Measurements from ENCODE around the gene ARHGAP31.
"Not testable (repeated sequence)": the region's sequence is repeated elsewhere in the genome, so short reads cannot be mapped to it uniquely, and the experiment has no call there.

Gene ARHGAP31

DNA sequence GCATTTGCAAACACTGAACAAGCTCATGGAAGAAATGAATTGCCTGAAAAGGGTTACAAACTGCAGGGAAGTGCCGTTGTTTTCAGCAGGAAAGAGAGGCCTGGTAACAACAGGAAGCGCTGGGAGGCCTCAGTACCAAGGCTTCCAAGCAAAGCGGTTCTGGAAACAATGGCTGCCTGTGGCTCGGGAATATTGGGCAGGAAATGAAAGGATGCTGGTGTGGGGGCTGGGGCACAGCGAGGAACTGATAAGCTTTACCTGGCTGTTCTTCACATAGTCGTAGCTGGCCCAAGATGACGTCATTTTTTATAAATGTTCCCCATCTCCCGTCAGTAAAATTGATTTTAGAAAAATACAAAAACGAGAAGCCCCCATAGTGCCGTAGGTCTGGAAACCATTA lies 55.9 kb downstream of the ARHGAP31 start:
- Mint-ChIP-seq H3K4me3 (no peak overlapping the region), H3K27ac (no peak overlapping the region), H3K36me3 (peaks cover 3% of the 10 kb centered on the region), H3K4me1 (peaks cover 48% of the 10 kb centered on the region), H3K9me3 (no peaks in the 10 kb centered on the region), H3K27me3 (no peaks in the 10 kb centered on the region)

- no peak overlapping the region for H3K27ac Mint-ChIP-seq
- H3K27me3 Mint-ChIP-seq = no peaks in the 10 kb centered on the region
- peaks cover 41% of the 10 kb centered on the region for H3K4me1 Mint-ChIP-seq
- H3K36me3 Mint-ChIP-seq = no peaks in the 10 kb centered on the region
- no peaks in the 10 kb centered on the region for H3K9me3 Mint-ChIP-seq
- no peak overlapping the region for H3K4me3 Mint-ChIP-seq
Observed at GRCh38 chr3:119351581-119351980, 57.4 kb downstream of the ARHGAP31 start.

DNA sequence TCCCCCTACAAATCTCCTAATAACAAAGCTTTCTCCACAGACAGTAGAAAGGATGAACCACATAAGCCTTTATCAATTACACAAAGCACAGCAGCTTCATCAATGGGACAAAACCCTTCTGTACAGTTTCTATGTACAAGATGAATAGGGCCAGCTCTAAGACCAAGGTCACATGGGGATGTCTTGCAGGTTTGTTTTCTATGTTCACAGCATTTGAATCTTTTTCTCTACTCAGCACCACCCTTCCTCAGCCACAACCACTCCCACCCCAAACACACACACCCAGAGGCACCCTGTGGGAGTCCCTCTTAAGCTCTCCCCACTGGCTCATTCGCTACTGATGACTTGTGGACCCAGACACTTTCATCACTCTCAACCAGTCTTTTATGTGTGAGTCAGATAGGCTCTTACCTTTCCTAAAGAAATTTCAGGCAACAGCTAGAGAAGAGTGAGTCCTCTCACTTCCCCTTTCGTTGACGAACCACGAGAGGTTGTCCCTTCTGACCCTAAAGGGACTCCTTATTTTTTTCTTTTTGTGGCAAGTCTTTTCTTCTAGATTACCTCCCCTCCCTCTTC lies 57.9 kb downstream of the ARHGAP31 start:
- H3K27me3 Mint-ChIP-seq = no peaks in the 10 kb centered on the region
- no peaks in the 10 kb centered on the region for H3K9me3 Mint-ChIP-seq
- peak overlapping the region; percentile 49 for H3K4me3 Mint-ChIP-seq
- H3K4me1 Mint-ChIP-seq = peaks cover 44% of the 10 kb centered on the region
- peak overlapping the region; percentile 20 for H3K27ac Mint-ChIP-seq
- H3K36me3 Mint-ChIP-seq = peaks cover 1% of the 10 kb centered on the region

- H3K36me3 Mint-ChIP-seq = peaks cover 1% of the 10 kb centered on the region
- H3K9me3 Mint-ChIP-seq = no peaks in the 10 kb centered on the region
- H3K27me3 Mint-ChIP-seq = no peaks in the 10 kb centered on the region
- H3K4me3 Mint-ChIP-seq = peak overlapping the region; percentile 67
- H3K27ac Mint-ChIP-seq = peak overlapping the region; percentile 66
- peaks cover 44% of the 10 kb centered on the region for H3K4me1 Mint-ChIP-seq
Observed at GRCh38 chr3:119352863-119353527, 58.8 kb downstream of the ARHGAP31 start.

DNA sequence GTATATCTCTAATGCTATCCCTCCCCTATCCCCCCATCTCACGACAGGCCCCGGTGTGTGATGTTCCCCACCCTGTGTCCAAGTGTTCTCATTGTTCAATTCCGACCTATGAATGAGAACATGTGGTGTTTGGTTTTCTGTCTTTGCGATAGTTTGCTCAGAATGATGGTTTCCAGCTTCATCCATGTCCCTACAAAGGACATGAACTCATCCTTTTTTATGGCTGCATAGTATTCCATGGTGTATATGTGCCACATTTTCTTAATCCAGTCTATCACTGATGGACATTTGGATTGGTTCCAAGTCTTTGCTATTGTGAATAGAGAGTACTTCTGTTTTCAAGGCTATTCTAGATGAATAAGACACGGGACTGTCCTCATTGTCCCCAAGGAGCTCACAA lies 61.4 kb downstream of the ARHGAP31 start:
- not testable (repeated sequence) for H3K27me3 Mint-ChIP-seq, H3K4me3 Mint-ChIP-seq, H3K27ac Mint-ChIP-seq, H3K36me3 Mint-ChIP-seq, H3K9me3 Mint-ChIP-seq
- H3K4me1 Mint-ChIP-seq = peaks cover 31% of the 10 kb centered on the region

- peaks cover 1% of the 10 kb centered on the region for H3K36me3 Mint-ChIP-seq
- H3K4me3 Mint-ChIP-seq = no peak overlapping the region
- H3K27me3 Mint-ChIP-seq = no peaks in the 10 kb centered on the region
- peaks cover 22% of the 10 kb centered on the region for H3K4me1 Mint-ChIP-seq
- H3K9me3 Mint-ChIP-seq = no peaks in the 10 kb centered on the region
- no peak overlapping the region for H3K27ac Mint-ChIP-seq
Observed at GRCh38 chr3:119356646-119357045, 62.5 kb downstream of the ARHGAP31 start.

GRCh38 chr3:119357190-119357589 lies 63.0 kb downstream of the ARHGAP31 start:
- Mint-ChIP-seq H3K27me3 (no peaks in the 10 kb centered on the region), H3K4me1 (peaks cover 16% of the 10 kb centered on the region), H3K9me3 (no peaks in the 10 kb centered on the region), H3K27ac (no peak overlapping the region), H3K36me3 (peaks cover 1% of the 10 kb centered on the region), H3K4me3 (no peak overlapping the region)

- no peak overlapping the region for H3K4me3 Mint-ChIP-seq
- H3K36me3 Mint-ChIP-seq = peaks cover 1% of the 10 kb centered on the region
- peak overlapping the region; percentile 3 for H3K27ac Mint-ChIP-seq
- no peaks in the 10 kb centered on the region for H3K27me3 Mint-ChIP-seq
- H3K9me3 Mint-ChIP-seq = no peaks in the 10 kb centered on the region
- H3K4me1 Mint-ChIP-seq = peaks cover 3% of the 10 kb centered on the region
Observed at GRCh38 chr3:119359476-119360326, 65.5 kb downstream of the ARHGAP31 start.

- Mint-ChIP-seq H3K9me3 (no peaks in the 10 kb centered on the region), H3K4me1 (peaks cover 3% of the 10 kb centered on the region), H3K27me3 (no peaks in the 10 kb centered on the region), H3K27ac (no peak overlapping the region), H3K4me3 (no peak overlapping the region), H3K36me3 (peaks cover 1% of the 10 kb centered on the region)
Observed at GRCh38 chr3:119360736-119361462, 66.7 kb downstream of the ARHGAP31 start.

DNA sequence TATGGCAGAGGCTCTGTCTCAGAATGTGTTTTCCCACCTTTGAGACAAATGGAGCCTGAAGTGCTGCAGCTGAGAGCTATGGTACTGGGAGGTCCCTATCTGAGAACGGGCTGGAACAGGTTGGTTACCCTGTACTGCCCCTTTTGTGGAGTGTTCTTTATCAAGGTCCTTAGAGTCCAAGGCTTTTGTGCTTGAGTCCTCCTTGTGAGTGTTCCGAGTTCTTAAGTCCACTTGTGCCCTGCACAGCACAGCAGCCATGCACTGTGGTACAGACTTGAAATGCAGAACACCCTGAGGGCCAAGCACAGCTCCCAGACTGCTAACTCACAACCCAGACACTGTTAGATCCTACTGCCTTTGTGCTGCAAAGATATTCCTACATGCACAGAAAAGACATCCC lies 67.8 kb downstream of the ARHGAP31 start:
- Mint-ChIP-seq H3K4me1 (peaks cover 1% of the 10 kb centered on the region), H3K36me3 (peaks cover under 1% of the 10 kb centered on the region)

GRCh38 chr3:119362940-119363725 lies 69.0 kb downstream of the ARHGAP31 start:
- H3K27me3 Mint-ChIP-seq = no peaks in the 10 kb centered on the region
- no peaks in the 10 kb centered on the region for H3K36me3 Mint-ChIP-seq
- H3K4me1 Mint-ChIP-seq = no peaks in the 10 kb centered on the region
- H3K9me3 Mint-ChIP-seq = no peaks in the 10 kb centered on the region
- H3K4me3 Mint-ChIP-seq = no peak overlapping the region
- H3K27ac Mint-ChIP-seq = no peak overlapping the region

More for the DNA sequence above, 67.8 kb downstream of the ARHGAP31 start:
- Mint-ChIP-seq H3K27me3 (no peaks in the 10 kb centered on the region), H3K4me3 (no peak overlapping the region), H3K9me3 (no peaks in the 10 kb centered on the region), H3K27ac (no peak overlapping the region)

GRCh38 chr3:119364401-119364800 lies 70.2 kb downstream of the ARHGAP31 start:
- H3K4me3 Mint-ChIP-seq = no peak overlapping the region
- H3K9me3 Mint-ChIP-seq = no peaks in the 10 kb centered on the region
- no peaks in the 10 kb centered on the region for H3K27me3 Mint-ChIP-seq
- peaks cover 2% of the 10 kb centered on the region for H3K36me3 Mint-ChIP-seq
- no peak overlapping the region for H3K27ac Mint-ChIP-seq
- H3K4me1 Mint-ChIP-seq = no peaks in the 10 kb centered on the region

GRCh38 chr3:119365418-119365817 lies 71.2 kb downstream of the ARHGAP31 start:
- no peak overlapping the region for H3K27ac Mint-ChIP-seq
- no peaks in the 10 kb centered on the region for H3K27me3 Mint-ChIP-seq
- peaks cover 2% of the 10 kb centered on the region for H3K36me3 Mint-ChIP-seq
- no peaks in the 10 kb centered on the region for H3K4me1 Mint-ChIP-seq
- no peak overlapping the region for H3K4me3 Mint-ChIP-seq
- H3K9me3 Mint-ChIP-seq = no peaks in the 10 kb centered on the region

- Mint-ChIP-seq H3K27ac (no peak overlapping the region), H3K4me3 (no peak overlapping the region), H3K4me1 (no peaks in the 10 kb centered on the region), H3K27me3 (no peaks in the 10 kb centered on the region), H3K36me3 (peaks cover 8% of the 10 kb centered on the region), H3K9me3 (no peaks in the 10 kb centered on the region)
Observed at GRCh38 chr3:119367000-119367399, 72.8 kb downstream of the ARHGAP31 start.

DNA sequence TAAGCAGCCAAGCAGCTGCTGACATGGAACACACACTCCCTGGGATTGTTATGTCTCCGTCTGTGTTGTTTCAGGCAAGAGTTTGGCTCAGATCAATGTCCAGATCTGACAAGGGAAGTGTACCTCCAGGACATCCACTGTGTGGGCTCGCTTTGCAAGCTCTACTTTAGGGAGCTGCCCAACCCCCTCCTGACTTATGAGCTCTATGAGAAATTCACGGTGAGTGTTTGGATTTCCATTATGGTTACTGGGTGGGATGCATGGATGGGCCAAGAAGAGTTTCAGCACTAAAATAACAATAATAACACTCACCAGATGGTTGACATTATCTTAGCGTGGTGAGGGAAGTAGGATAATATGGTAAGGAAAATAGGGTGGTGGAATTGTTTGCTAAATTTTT lies 74.1 kb downstream of the ARHGAP31 start:
- Mint-ChIP-seq H3K27ac (no peak overlapping the region), H3K9me3 (no peaks in the 10 kb centered on the region), H3K4me3 (no peak overlapping the region), H3K4me1 (no peaks in the 10 kb centered on the region), H3K27me3 (no peaks in the 10 kb centered on the region), H3K36me3 (peaks cover 8% of the 10 kb centered on the region)

Data from activated naive CD4-positive, alpha-beta T cell treated with anti-CD3 and anti-CD28 coated beads, Interleukin-2, amount 50 U/mL, for 24 hours (primary cell).